Dermis blood vessel endothelial cell (primary cell): ENCODE data around the gene KLHL42. TPM values are rescaled to one million over a fixed set of nuclear protein-coding genes. Genes with fewer than 3 reads are reported as not detected.

Experiments used
- total RNA-seq: library from RNA; depleted of rRNA; stranded (reverse); fragments of >200 nt; gene quantifications from 2 replicates; pipeline ENCODE4 v1.2.3, GENCODE V29; 2014

KLHL42 gene
- total RNA-seq, 1 donor from 2014 or later, result 33.4 TPM

Other genes with a start within 250 kb of the KLHL42 start
- 7.0 and 10.9 TPM in 2 replicates for gene REP15, start 83.8 kb upstream of the KLHL42 start, total RNA-seq
- gene MRPS35, start 69.4 kb upstream of the KLHL42 start, total RNA-seq, result 46.3 and 48.5 TPM in 2 replicates
- not detected in 2 replicates for gene MANSC4, start within 50 bp of the KLHL42 start, total RNA-seq
- not detected in 2 replicates for gene PTHLH, start 192.5 kb downstream of the KLHL42 start, total RNA-seq